ENCODE results near the gene EXOSC6.
"Not testable (repeated sequence)": the region's sequence is repeated elsewhere in the genome, so short reads cannot be mapped to it uniquely, and the experiment has no call there.

Gene EXOSC6

GRCh38 chr16:70254180-70254964 lies 2.6 kb upstream of the EXOSC6 start:
- DNase-seq = no peak

- no peak for DNase-seq
Observed at GRCh38 chr16:70253291-70254106, 1.8 kb upstream of the EXOSC6 start.

- DNase-seq = no peak
Observed at GRCh38 chr16:70252355-70252988, 732 bp upstream of the EXOSC6 start.

GRCh38 chr16:70250748-70251628 lies 752 bp downstream of the EXOSC6 start:
- no peak for DNase-seq

- not testable (repeated sequence) for DNase-seq
Observed at GRCh38 chr16:70249697-70250096, 2.0 kb downstream of the EXOSC6 start.

- DNase-seq = not testable (repeated sequence)
Observed at GRCh38 chr16:70238773-70239172, 13.0 kb downstream of the EXOSC6 start.

- DNase-seq = not testable (repeated sequence)
Observed at GRCh38 chr16:70231831-70232230, 19.9 kb downstream of the EXOSC6 start.

GRCh38 chr16:70226024-70226423 lies 25.7 kb downstream of the EXOSC6 start:
- DNase-seq = not testable (repeated sequence)

GRCh38 chr16:70225430-70225829 lies 26.3 kb downstream of the EXOSC6 start:
- not testable (repeated sequence) for DNase-seq

GRCh38 chr16:70224645-70225044 lies 27.1 kb downstream of the EXOSC6 start:
- not testable (repeated sequence) for DNase-seq

GRCh38 chr16:70223971-70224513 lies 27.7 kb downstream of the EXOSC6 start:
- not testable (repeated sequence) for DNase-seq

GRCh38 chr16:70223216-70223615 lies 28.5 kb downstream of the EXOSC6 start:
- not testable (repeated sequence) for DNase-seq

- DNase-seq = not testable (repeated sequence)
Observed at GRCh38 chr16:70222574-70222973, 29.2 kb downstream of the EXOSC6 start.

- not testable (repeated sequence) for DNase-seq
Observed at GRCh38 chr16:70218586-70218985, 33.2 kb downstream of the EXOSC6 start.

GRCh38 chr16:70206382-70206781 lies 45.4 kb downstream of the EXOSC6 start:
- DNase-seq = not testable (repeated sequence)

GRCh38 chr16:70204668-70205405 lies 46.9 kb downstream of the EXOSC6 start:
- DNase-seq = not testable (repeated sequence)

GRCh38 chr16:70204010-70204409 lies 47.7 kb downstream of the EXOSC6 start:
- DNase-seq = not testable (repeated sequence)

- DNase-seq = not testable (repeated sequence)
Observed at GRCh38 chr16:70203508-70203907, 48.2 kb downstream of the EXOSC6 start.

- not testable (repeated sequence) for DNase-seq
Observed at GRCh38 chr16:70200063-70200462, 51.7 kb downstream of the EXOSC6 start.

- DNase-seq = not testable (repeated sequence)
Observed at GRCh38 chr16:70199170-70199569, 52.6 kb downstream of the EXOSC6 start.

GRCh38 chr16:70198666-70199065 lies 53.1 kb downstream of the EXOSC6 start:
- not testable (repeated sequence) for DNase-seq

Measured in NCI-H1105 (cell line).